Psoas muscle (tissue), 8 donors: Measurements from ENCODE around the gene GYS2. TPM values are rescaled to one million over a fixed set of nuclear protein-coding genes. Genes with fewer than 3 reads are reported as not detected.

Experiments
- ATAC-seq, 4 donors: fragments of 200-7000 bp; cut with Tn5 transposase; one replicate each; pipeline ENCODE4 v1.9.1; 2020; ENCODE audit warnings: moderate library complexity in 3 of 4, mild to moderate bottlenecking in 2 of 4
- DNase-seq, 2 donors: peaks; one replicate each; pipeline ENCODE4 v3.0.0-alpha.2; 2020
- H3K27ac ChIP-seq: fragments of 200-600 bp; one replicate; pipeline ENCODE4 v1.8.0; 2022
- H3K27me3 ChIP-seq, 3 donors: fragments of 200-600 bp in 1 of 3; one replicate each; pipeline versions ENCODE4 v1.6.1 to v1.8.0; 2013 to 2022; ENCODE audit warnings: low read length in 2 of 3, mild to moderate bottlenecking in 2 of 3, moderate library complexity in 1 of 3; ENCODE audit not compliant: insufficient read depth in 3 of 3
- H3K36me3 ChIP-seq, 2 donors: fragments of 200-600 bp in 1 of 2; one replicate each; pipeline versions ENCODE4 v1.6.1 to v1.8.0; 2013 to 2022; ENCODE audit warnings: low read depth in 1 of 2, mild to moderate bottlenecking in 1 of 2, moderate library complexity in 1 of 2; ENCODE audit not compliant: insufficient read depth in 1 of 2
- H3K4me1 ChIP-seq: fragments of 200-600 bp; one replicate; pipeline ENCODE4 v1.8.0; 2022
- H3K4me3 ChIP-seq: fragments of 200-600 bp; one replicate; pipeline ENCODE4 v1.8.0; 2022; ENCODE audit warnings: mild to moderate bottlenecking
- H3K9me3 ChIP-seq: fragments of 200-600 bp; one replicate; pipeline ENCODE4 v1.8.0; 2022
- CTCF ChIP-seq: fragments of 200-600 bp; IDR thresholded peaks from one replicate; pipeline ENCODE4 v1.8.0; 2022; ENCODE audit warnings: antibody characterized with exemption
- WGBS, 3 donors: extraction: QIAGEN DNeasy Blood & Tissue Kit; methylation state at CpG; one replicate each; pipeline versions ENCODE4 v1.1.6 to v1.1.7; 2013; 5-methylcytosine and 5-hydroxymethylcytosine counted together
- intact Hi-C, 2 donors: fragments of 100-400 bp; cut with DNase I; formaldehyde crosslinking; loops; one replicate each; pipeline versions ENCODE4 v1.11.0 to v1.14.2; 2022
- polyA plus RNA-seq, 3 donors: library from polyadenylated mRNA; stranded (reverse); fragments of 200-250 nt; gene quantifications; one replicate each; pipeline ENCODE4 v1.2.3, GENCODE V29; 2013
- total RNA-seq, 4 donors: library from RNA; stranded (reverse); fragmentation: NEBNext Ultra II Directional in 2 of 4; extraction: Animal tissue kit (Norgen Biotek cat#: 25700) in 2 of 4; gene quantifications; one replicate each; pipeline versions ENCODE4 v1.2.1 to v1.2.4, GENCODE V29; 2021 to 2023
- donor health status: healthy with polysubstance abuse.
- donor health status: DM: no; HTN: no; CAD: no; lungs with moderate emphysema.
- donor health status: Bipolar disorder and iron deficiency.
- donor health status: healthy.
- donor health status: DM: yes; HTN: yes; CAD: no.
- donor health status: DM: no; HTN: no; CAD: no.
- donor health status: DM: no; HTN: no; CAD: no.
- donor health status: DM: yes; HTN: yes; CAD: no.

The GYS2 gene
- total and polyA plus RNA-seq, 7 donors = 0.03 to 0.09 TPM; not detected in 5

GRCh38 chr12:21566223-21566906 lies 38.3 kb downstream of the GYS2 start:
- Histone ChIP-seq H3K27ac (no peak overlapping the region), H3K4me1 (no peaks in the 10 kb centered on the region), H3K36me3 (no peaks in the 10 kb centered on the region), H3K4me3 (no peak overlapping the region), H3K27me3 (no peaks in the 10 kb centered on the region), H3K9me3 (no peaks in the 10 kb centered on the region)
- no peak for DNase-seq
- intact Hi-C loops = no loop called here
- TF ChIP-seq CTCF = no peak
- ATAC-seq = no peak
- 90 to 91% (median 90%) methylated on average over 5 of the region's 5 CpGs for WGBS, 3 donors

- no peaks in the 10 kb centered on the region for H3K27me3 ChIP-seq
- H3K9me3 ChIP-seq = no peaks in the 10 kb centered on the region
- no peak overlapping the region for H3K27ac ChIP-seq
- intact Hi-C loops = no loop called here
- no peaks in the 10 kb centered on the region for H3K4me1 ChIP-seq
- H3K36me3 ChIP-seq = no peaks in the 10 kb centered on the region
- TF ChIP-seq CTCF = no peak
- WGBS, 3 donors = 69 to 81% (median 81%) methylated on average over 2 of the region's 2 CpGs
- no peak for ATAC-seq
- H3K4me3 ChIP-seq = no peak overlapping the region
- no peak for DNase-seq
Measured at GRCh38 chr12:21562859-21563258, 41.8 kb downstream of the GYS2 start.

GRCh38 chr12:21561158-21561557 lies 43.5 kb downstream of the GYS2 start:
- no peak for ATAC-seq
- intact Hi-C loops = no loop called here
- H3K9me3 ChIP-seq = no peaks in the 10 kb centered on the region
- no peaks in the 10 kb centered on the region for H3K4me1 ChIP-seq
- no peak for TF ChIP-seq CTCF
- H3K27me3 ChIP-seq = no peaks in the 10 kb centered on the region
- no peak for DNase-seq
- no peak overlapping the region for H3K4me3 ChIP-seq
- WGBS, 3 donors = 27 to 48% (median 44%) methylated on average over 2 of the region's 2 CpGs
- H3K36me3 ChIP-seq = no peaks in the 10 kb centered on the region
- H3K27ac ChIP-seq = no peak overlapping the region

GRCh38 chr12:21559855-21560569 lies 44.6 kb downstream of the GYS2 start:
- H3K27ac ChIP-seq = no peak overlapping the region
- no peaks in the 10 kb centered on the region for H3K36me3 ChIP-seq
- 38 to 61% (median 39%) methylated on average over 7 of the region's 7 CpGs for WGBS, 3 donors
- no peak for DNase-seq
- intact Hi-C loops = no loop called here
- no peaks in the 10 kb centered on the region for H3K4me1 ChIP-seq
- no peaks in the 10 kb centered on the region for H3K9me3 ChIP-seq
- H3K27me3 ChIP-seq = no peaks in the 10 kb centered on the region
- peak in 3 of 4 donors; percentile 63 to 70 (median 65) for ATAC-seq
- H3K4me3 ChIP-seq = no peak overlapping the region
- no peak for TF ChIP-seq CTCF
